Smooth muscle cell (in vitro differentiated cells): Measurements from ENCODE around the gene SYNGR2. TPM values are rescaled to one million over a fixed set of nuclear protein-coding genes. Genes with fewer than 3 reads are reported as not detected.
A peak's percentile ranks its signal among the peaks of the same experiment; 100 is the strongest.
"Not testable (repeated sequence)": the region's sequence is repeated elsewhere in the genome, so short reads cannot be mapped to it uniquely, and the experiment has no call there.

Experiments used
- DNase-seq: peaks from one replicate; lab custom pipeline; 2025; ENCODE audit not compliant: unreplicated experiment; lab: John Stamatoyannopoulos, UW
- H2AFZ ChIP-seq: fragments of 200-600 bp; sonication (generic); 2 replicates; pipeline ENCODE4 v1.6.0; 2016; ENCODE audit warnings: antibody characterized with exemption, low read depth, mild to moderate bottlenecking
- H3F3A ChIP-seq: fragments of 200-600 bp; sonication (generic); 2 replicates; pipeline ENCODE4 v1.6.0; 2017; ENCODE audit warnings: antibody characterized with exemption, low read depth
- H3K27ac ChIP-seq: fragments of 200-600 bp; sonication (generic); 2 replicates; pipeline ENCODE4 v1.5.1; 2016; ENCODE audit warnings: low read depth, mild to moderate bottlenecking
- H3K27me3 ChIP-seq: fragments of 200-600 bp; sonication (generic); 2 replicates; pipeline ENCODE4 v1.6.1; 2016; ENCODE audit warnings: low read depth, mild to moderate bottlenecking
- H3K36me3 ChIP-seq: fragments of 200-600 bp; sonication (generic); 2 replicates; pipeline ENCODE4 v1.5.1; 2016; ENCODE audit warnings: low read depth
- H3K4me1 ChIP-seq: fragments of 200-600 bp; sonication (generic); 2 replicates; pipeline ENCODE4 v1.5.1; 2016; ENCODE audit warnings: low read depth
- H3K4me2 ChIP-seq: fragments of 200-600 bp; sonication (generic); 2 replicates; pipeline ENCODE4 v1.6.0; 2016; ENCODE audit warnings: mild to moderate bottlenecking
- H3K4me3 ChIP-seq: fragments of 200-600 bp; sonication (generic); 2 replicates; pipeline ENCODE4 v1.5.1; 2016; ENCODE audit warnings: mild to moderate bottlenecking
- H3K79me2 ChIP-seq: fragments of 200-600 bp; sonication (generic); 2 replicates; pipeline ENCODE4 v1.6.0; 2016; ENCODE audit warnings: low read depth, mild to moderate bottlenecking
- H3K9ac ChIP-seq: fragments of 200-600 bp; sonication (generic); 2 replicates; pipeline ENCODE4 v1.6.0; 2016; ENCODE audit warnings: low read depth
- H3K9me3 ChIP-seq: fragments of 200-600 bp; sonication (generic); replicated peaks from 2 replicates; pipeline ENCODE4 v1.5.1; 2016; ENCODE audit warnings: low read depth
- H4K20me1 ChIP-seq: fragments of 200-600 bp; sonication (generic); 2 replicates; pipeline ENCODE4 v1.6.0; 2016; ENCODE audit warnings: low read depth
- CTCF ChIP-seq: fragments of 200-600 bp; sonication (generic); IDR thresholded peaks from 2 replicates; pipeline ENCODE4 v1.5.1; 2017; ENCODE audit warnings: borderline replicate concordance, mild to moderate bottlenecking, antibody characterized with exemption; ENCODE audit not compliant: insufficient read depth, poor library complexity, severe bottlenecking
- WGBS: methylation state at CpG from one replicate; pipeline ENCODE4 v1.1.7; 2016; ENCODE audit warnings: low lambda C conversion rate; 5-methylcytosine and 5-hydroxymethylcytosine counted together
- polyA plus RNA-seq: library from polyadenylated mRNA; unstranded; fragments of >200 nt; fragmentation: Nextera tagmentation; extraction: Ambion mirVana; gene quantifications from 2 replicates; pipeline ENCODE4 v1.2.1, GENCODE V29; 2016
- total RNA-seq: library from RNA; depleted of rRNA; stranded (reverse); fragments of >200 nt; gene quantifications from 2 replicates; pipeline ENCODE4 v1.2.3, GENCODE V29; 2014

The SYNGR2 gene
- total and polyA plus RNA-seq, 2 experiments from 2014 or later, result 46.1 to 64.7 TPM

GRCh38 chr17:78166416-78166815 is 2.0 kb upstream of the SYNGR2 start:
- no peak for DNase-seq

GRCh38 chr17:78168903-78169793 is 767 bp downstream of the SYNGR2 start:
- Histone ChIP-seq H3K36me3 (no peaks in the 10 kb centered on the region), H3K9me3 (no peaks in the 10 kb centered on the region), H3K79me2 (no peaks in the 10 kb centered on the region), H3F3A (peaks cover 2% of the 10 kb centered on the region), H3K4me1 (no peaks in the 10 kb centered on the region), H4K20me1 (peaks cover 18% of the 10 kb centered on the region), H2AFZ (peak overlapping the region; percentile 79), H3K9ac (no peak overlapping the region), H3K4me3 (peak overlapping the region; percentile 69), H3K4me2 (peak overlapping the region; percentile 92), H3K27me3 (no peaks in the 10 kb centered on the region), H3K27ac (no peak overlapping the region)
- TF ChIP-seq CTCF, result no peak
- WGBS, result 13% methylated on average over 21 of the region's 38 CpGs
- peak; percentile 10 for DNase-seq

More at GRCh38 chr17:78166416-78166815, 2.0 kb upstream of the SYNGR2 start:
- Histone ChIP-seq H3K9ac (no peak overlapping the region), H3K4me1 (no peaks in the 10 kb centered on the region), H3K27me3 (no peaks in the 10 kb centered on the region), H3F3A (no peaks in the 10 kb centered on the region), H3K9me3 (no peaks in the 10 kb centered on the region), H4K20me1 (peaks cover 18% of the 10 kb centered on the region), H3K36me3 (no peaks in the 10 kb centered on the region), H3K4me3 (no peak overlapping the region), H2AFZ (no peak overlapping the region), H3K79me2 (no peaks in the 10 kb centered on the region), H3K27ac (no peak overlapping the region), H3K4me2 (no peak overlapping the region)
- TF ChIP-seq CTCF, result no peak
- WGBS, result 74% methylated on average over 5 of the region's 6 CpGs

DNA sequence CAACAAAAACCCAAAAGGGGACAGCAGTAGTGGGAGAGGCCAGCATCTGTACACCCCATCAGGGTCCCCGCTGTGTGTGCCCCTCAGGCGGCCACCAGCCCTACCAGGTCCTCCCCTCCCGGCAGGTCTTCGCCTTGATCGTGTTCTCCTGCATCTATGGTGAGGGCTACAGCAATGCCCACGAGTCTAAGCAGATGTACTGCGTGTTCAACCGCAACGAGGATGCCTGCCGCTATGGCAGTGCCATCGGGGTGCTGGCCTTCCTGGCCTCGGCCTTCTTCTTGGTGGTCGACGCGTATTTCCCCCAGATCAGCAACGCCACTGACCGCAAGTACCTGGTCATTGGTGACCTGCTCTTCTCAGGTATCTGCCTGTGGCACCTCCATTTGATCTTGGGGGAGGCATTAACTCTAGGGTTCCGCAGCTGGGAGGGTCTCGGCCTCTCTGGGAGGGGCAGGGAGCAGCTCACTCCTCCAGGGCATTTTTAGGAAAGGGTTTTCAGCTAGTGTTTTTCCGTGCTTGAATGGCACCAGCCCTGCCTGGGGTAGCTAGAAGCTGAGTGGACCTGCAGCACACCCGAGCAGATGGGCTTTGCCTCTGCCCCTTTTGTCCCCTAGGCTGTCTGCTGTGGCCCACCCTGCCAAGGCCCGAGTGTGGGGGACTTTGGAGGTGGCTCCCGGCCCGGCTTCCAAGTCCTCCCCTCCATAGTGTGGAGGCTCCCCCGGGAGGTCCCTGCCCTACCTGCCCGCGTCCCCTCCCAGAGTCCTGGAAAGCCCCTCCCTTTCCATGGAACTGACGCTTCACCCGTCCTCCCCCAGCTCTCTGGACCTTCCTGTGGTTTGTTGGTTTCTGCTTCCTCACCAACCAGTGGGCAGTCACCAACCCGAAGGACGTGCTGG is 2.6 kb downstream of the SYNGR2 start:
- H3K4me1 ChIP-seq, result no peaks in the 10 kb centered on the region
- H3K9me3 ChIP-seq, result no peaks in the 10 kb centered on the region
- no peak overlapping the region for H3K9ac ChIP-seq
- no peak overlapping the region for H3K4me2 ChIP-seq
- no peaks in the 10 kb centered on the region for H3K36me3 ChIP-seq
- DNase-seq, result no peak
- H2AFZ ChIP-seq, result no peak overlapping the region
- WGBS, result 90% methylated on average over 31 of the region's 31 CpGs
- no peak overlapping the region for H3K27ac ChIP-seq
- no peaks in the 10 kb centered on the region for H3K79me2 ChIP-seq
- H4K20me1 ChIP-seq, result peaks cover 18% of the 10 kb centered on the region
- no peak overlapping the region for H3K4me3 ChIP-seq
- peaks cover 4% of the 10 kb centered on the region for H3F3A ChIP-seq
- no peak for TF ChIP-seq CTCF
- H3K27me3 ChIP-seq, result no peaks in the 10 kb centered on the region

GRCh38 chr17:78171591-78172248 is 3.3 kb downstream of the SYNGR2 start:
- H3K4me1 ChIP-seq, H3K79me2 ChIP-seq, DNase-seq, H3K9me3 ChIP-seq, H3K36me3 ChIP-seq, H2AFZ ChIP-seq, H3K27me3 ChIP-seq, H3K27ac ChIP-seq, H3F3A ChIP-seq, H3K4me2 ChIP-seq, H3K4me3 ChIP-seq, H3K9ac ChIP-seq: not testable (repeated sequence)
- H4K20me1 ChIP-seq, result peaks cover 18% of the 10 kb centered on the region
- WGBS, result 92% methylated on average over 19 of the region's 19 CpGs
